NCI-H2107 (cell line): Measurements from ENCODE around the gene GRID2IP.

Experiments
- DNase-seq: peaks from one replicate; lab custom pipeline; 2025; lab: John Stamatoyannopoulos, UW

Gene GRID2IP

GRCh38 chr7:6562106-6562505, 10.8 kb upstream of the GRID2IP start:
- DNase-seq, result no peak

GRCh38 chr7:6559896-6560295, 8.6 kb upstream of the GRID2IP start:
- DNase-seq, result no peak

- DNase-seq, result no peak
Observed at GRCh38 chr7:6558837-6559236, 7.6 kb upstream of the GRID2IP start.

GRCh38 chr7:6556196-6556595, 4.9 kb upstream of the GRID2IP start:
- DNase-seq, result no peak

- no peak for DNase-seq
Observed at GRCh38 chr7:6554848-6555247, 3.6 kb upstream of the GRID2IP start.

- no peak for DNase-seq
Observed at GRCh38 chr7:6553448-6554044, 2.3 kb upstream of the GRID2IP start.

GRCh38 chr7:6547400-6547799, 3.9 kb downstream of the GRID2IP start:
- DNase-seq, result no peak

GRCh38 chr7:6546498-6547251, 4.6 kb downstream of the GRID2IP start:
- DNase-seq, result no peak

GRCh38 chr7:6545398-6546126, 5.7 kb downstream of the GRID2IP start:
- no peak for DNase-seq

GRCh38 chr7:6542368-6542767, 8.9 kb downstream of the GRID2IP start:
- DNase-seq, result no peak

- no peak for DNase-seq
Observed at GRCh38 chr7:6536262-6537260, 14.7 kb downstream of the GRID2IP start.

GRCh38 chr7:6533893-6534495, 17.3 kb downstream of the GRID2IP start:
- DNase-seq, result no peak

GRCh38 chr7:6532516-6532915, 18.7 kb downstream of the GRID2IP start:
- DNase-seq, result no peak

- no peak for DNase-seq
Observed at GRCh38 chr7:6531492-6532279, 19.6 kb downstream of the GRID2IP start.

- DNase-seq, result no peak
Observed at GRCh38 chr7:6530626-6531491, 20.4 kb downstream of the GRID2IP start.

GRCh38 chr7:6529643-6530042, 21.6 kb downstream of the GRID2IP start:
- no peak for DNase-seq

- DNase-seq, result no peak
Observed at GRCh38 chr7:6528401-6529130, 22.7 kb downstream of the GRID2IP start.

- no peak for DNase-seq
Observed at GRCh38 chr7:6526997-6527378, 24.3 kb downstream of the GRID2IP start.
